ENCODE measurements around the gene HIRA.
"Not testable (repeated sequence)": the region's sequence is repeated elsewhere in the genome, so short reads cannot be mapped to it uniquely, and the experiment has no call there.

Gene HIRA

GRCh38 chr22:19323420-19323819 lies 108.1 kb downstream of the HIRA start:
- DNase-seq = not testable (repeated sequence)

- DNase-seq = no peak
These were observed 109.8 kb downstream of the HIRA start for GRCh38 chr22:19321757-19322156.

GRCh38 chr22:19320136-19320535 lies 111.4 kb downstream of the HIRA start:
- DNase-seq = not testable (repeated sequence)

- no peak for DNase-seq
These were observed 112.3 kb downstream of the HIRA start for GRCh38 chr22:19319281-19319680.

GRCh38 chr22:19317865-19318264 lies 113.7 kb downstream of the HIRA start:
- no peak for DNase-seq

GRCh38 chr22:19307872-19308271 lies 123.7 kb downstream of the HIRA start:
- no peak for DNase-seq

- not testable (repeated sequence) for DNase-seq
These were observed 125.0 kb downstream of the HIRA start for GRCh38 chr22:19306535-19306934.

- DNase-seq = no peak
These were observed 127.0 kb downstream of the HIRA start for GRCh38 chr22:19304547-19304946.

GRCh38 chr22:19303785-19304184 lies 127.7 kb downstream of the HIRA start:
- DNase-seq = no peak

GRCh38 chr22:19295733-19296132 lies 135.8 kb downstream of the HIRA start:
- DNase-seq = no peak

- no peak for DNase-seq
These were observed 138.9 kb downstream of the HIRA start for GRCh38 chr22:19292458-19293230.

GRCh38 chr22:19291580-19292457 lies 139.7 kb downstream of the HIRA start, which contains the start of gene CLTCL1:
CLTCL1 (minus strand) TSS chr22:19291719; CDS start chr22:19291641, 78 bp downstream.
- DNase-seq = peak; percentile 45 to 80 (median 62)

GRCh38 chr22:19291218-19291579 lies 140.3 kb downstream of the HIRA start:
- peak in 2 of 5 experiments; percentile 14 to 18 for DNase-seq

- DNase-seq = no peak
These were observed 140.9 kb downstream of the HIRA start for GRCh38 chr22:19290400-19291217.

GRCh38 chr22:19289475-19290161 lies 141.9 kb downstream of the HIRA start:
- DNase-seq = peak in 2 of 5 experiments; percentile 6 to 49

GRCh38 chr22:19287889-19288288 lies 143.6 kb downstream of the HIRA start:
- DNase-seq = no peak

GRCh38 chr22:19287076-19287707 lies 144.3 kb downstream of the HIRA start:
- no peak for DNase-seq

- DNase-seq = no peak
These were observed 145.7 kb downstream of the HIRA start for GRCh38 chr22:19285831-19286230.
